K562 (cell line): ENCODE results near the gene KDM4C. TPM values are rescaled to one million over a fixed set of nuclear protein-coding genes. Genes with fewer than 3 reads are reported as not detected.
A peak's percentile ranks its signal among the peaks of the same experiment; 100 is the strongest.

Experiments
- ATAC-seq: fragments of 200-7000 bp; cut with Tn5 transposase; 3 replicates; pipeline ENCODE4 v1.9.1; 2020; ENCODE audit warnings: moderate library complexity
- BruUV-seq: library from RNA; stranded (reverse); fragments of 400-500 nt; replicated peaks from 2 replicates; lab custom pipeline; 2021; lab: Mats Ljungman, UMichigan
- CTCF ChIA-PET: fragments of 300-600 bp; formaldehyde crosslinking; extraction: SDS; loops from one replicate; lab custom pipeline; 2021; ENCODE audit warnings: low intra/inter-chr PET ratio; lab: Yijun Ruan, JAX
- POLR2A ChIA-PET: fragments of 300-600, 350-650 bp; sonication (Branson Sonifier 250); formaldehyde crosslinking; extraction: SDS; loops from one replicate; lab custom pipeline; 2021; ENCODE audit warnings: antibody characterized with exemption, inconsistent platforms; lab: Yijun Ruan, JAX
- DNase-seq, 4 experiments: peaks; one replicate each; pipeline versions ENCODE4 v3.0.0 to v3.0.0-alpha.2; 2011 to 2018; ENCODE audit warnings: low spot score in 3 of 4, mixed read lengths in 3 of 4; ENCODE audit errors: extremely low read depth in 1 of 4
- FAIRE-seq: peaks from 2 replicates; lab custom pipeline; 2011; peaks lifted over from hg19 to GRCh38; lab: Jason Lieb, UNC
- H2AFZ ChIP-seq: 2 replicates; pipeline ENCODE4 v1.6.0; 2011; ENCODE audit warnings: low read depth, low read length, control low read depth, inconsistent platforms
- H3K27ac ChIP-seq: fragments of 200-600 bp; 3 replicates; pipeline ENCODE4 v1.8.0; 2011; ENCODE audit warnings: low read depth, mild to moderate bottlenecking, control low read depth, inconsistent platforms, low read length, moderate library complexity, mixed read lengths; ENCODE audit errors: extremely low read depth
- H3K27me3 ChIP-seq, 2 experiments: fragments of 300-600 bp in 1 of 2; 2 replicates in 1 of 2; 3 replicates in 1 of 2; pipeline versions ENCODE4 v1.6.0 to v1.8.0; 2011; ENCODE audit warnings: inconsistent platforms in 2 of 2, low read length in 2 of 2, mild to moderate bottlenecking in 1 of 2, mixed read lengths in 1 of 2, moderate library complexity in 1 of 2; ENCODE audit not compliant: control insufficient read depth in 2 of 2, insufficient read depth in 2 of 2
- H3K36me3 ChIP-seq: fragments of 300-600 bp; 3 replicates; pipeline ENCODE4 v1.8.0; 2011; ENCODE audit warnings: mild to moderate bottlenecking, low read length, inconsistent platforms; ENCODE audit not compliant: control insufficient read depth, insufficient read depth
- H3K4me1 ChIP-seq, 2 experiments: fragments of 200-600 bp in 1 of 2; replicated peaks in 1 of 2; 2 replicates in 1 of 2; 3 replicates in 1 of 2; pipeline versions ENCODE4 v1.5.1 to v1.8.0; 2011; ENCODE audit warnings: inconsistent platforms in 2 of 2, low read length in 2 of 2, mild to moderate bottlenecking in 1 of 2, mixed read lengths in 1 of 2, moderate library complexity in 1 of 2; ENCODE audit not compliant: control insufficient read depth in 2 of 2, insufficient read depth in 2 of 2
- H3K4me2 ChIP-seq: 2 replicates; pipeline ENCODE4 v1.6.1; 2011; ENCODE audit warnings: low read length, control low read depth, inconsistent platforms, mixed read lengths; ENCODE audit not compliant: insufficient read depth
- H3K4me3 ChIP-seq: fragments of 200-600 bp; sonication (generic), shearing (Covaris generic); 2 replicates; pipeline ENCODE4 v1.5.1; 2016; ENCODE audit warnings: control low read depth, inconsistent platforms
- H3K79me2 ChIP-seq: fragments of 200-600 bp; 3 replicates; pipeline ENCODE4 v1.8.0; 2011; ENCODE audit warnings: low read length, inconsistent platforms; ENCODE audit not compliant: control insufficient read depth, insufficient read depth
- H3K9ac ChIP-seq, 2 experiments: 2 replicates each; pipeline versions ENCODE4 v1.6.0 to v1.6.1; 2011; ENCODE audit warnings: low read depth in 2 of 2, low read length in 2 of 2, control low read depth in 1 of 2, inconsistent platforms in 1 of 2, mild to moderate bottlenecking in 1 of 2, mixed read lengths in 1 of 2; ENCODE audit not compliant: insufficient read depth in 1 of 2
- H3K9me1 ChIP-seq: one replicate; pipeline ENCODE4 v1.6.0; 2011; ENCODE audit warnings: inconsistent platforms, mild to moderate bottlenecking, low read length, moderate library complexity; ENCODE audit not compliant: control insufficient read depth, insufficient read depth
- H3K9me3 ChIP-seq: replicated peaks from 2 replicates; pipeline ENCODE4 v1.5.1; 2011; ENCODE audit warnings: low read depth, low read length, inconsistent platforms; ENCODE audit not compliant: control insufficient read depth, insufficient read depth
- H4K20me1 ChIP-seq: replicated peaks from 2 replicates; pipeline ENCODE4 v1.6.1; 2011; ENCODE audit warnings: low read length, inconsistent platforms, mixed read lengths; ENCODE audit not compliant: control insufficient read depth, insufficient read depth
- LEF1 ChIP-seq: fragments of 450-650 bp; IDR thresholded peaks from 2 replicates; pipeline ENCODE4 v1.6.1; 2016; ENCODE audit warnings: mild to moderate bottlenecking
- MLLT1 ChIP-seq, 2 experiments: fragments of 450-650 bp; IDR thresholded peaks; 2 replicates each; pipeline ENCODE4 v1.6.1; 2016
- NFIC ChIP-seq: fragments of 450-650 bp; IDR thresholded peaks from 2 replicates; pipeline ENCODE4 v1.6.1; 2017; ENCODE audit warnings: mild to moderate bottlenecking, inconsistent platforms
- NFIX ChIP-seq: fragments of 250-450 bp; sonication (Bioruptor Pico); IDR thresholded peaks from 2 replicates; pipeline ENCODE4 v1.4.0; 2020; ENCODE audit warnings: low read depth, mild to moderate bottlenecking, moderate library complexity
- WGBS: fragments of 100-300 bp; shearing (Covaris generic); methylation state at CpG from one replicate; pipeline ENCODE4 v1.1.6; 2016; ENCODE audit warnings: low coverage, mixed read lengths; ENCODE audit not compliant: insufficient coverage; ENCODE audit errors: missing lambda C conversion rate; 5-methylcytosine and 5-hydroxymethylcytosine counted together
- in situ Hi-C: fragments of 300-500 bp; cut with MboI; formaldehyde crosslinking; loops from 4 replicates; pipeline ENCODE4 v1.15.0; 2018; ENCODE audit warnings: inconsistent platforms, mixed read lengths
- intact Hi-C: fragments of 100-400 bp; cut with micrococcal nuclease; formaldehyde crosslinking; loops from 2 replicates; pipeline ENCODE4 v1.14.2; 2022
- polyA plus RNA-seq, 8 experiments: library from polyadenylated mRNA; depleted of rRNA in 4 of 8; stranded (reverse) in 5 of 8; unstranded in 3 of 8; fragments of >200 nt; fragmentation: Nextera tagmentation in 2 of 8; fragmentation: Illumina TruSeq in 1 of 8; extraction: Ambion mirVana in 2 of 8; extraction: Trizol in 1 of 8; gene quantifications; 2 replicates each; pipeline versions ENCODE4 v1.2.1 to v1.2.3, GENCODE V29; 2011 to 2014; ENCODE audit warnings: inconsistent platforms in 1 of 8, missing spikeins in 1 of 8
- total RNA-seq, 7 experiments: library from RNA; depleted of rRNA in 6 of 7; stranded (reverse); fragments of >200 nt in 6 of 7; fragmentation: Illumina TruSeq in 2 of 7; extraction: Trizol in 2 of 7; gene quantifications; 2 replicates each; pipeline versions ENCODE4 v1.2.1 to v1.2.3, GENCODE V29; 2011 to 2021; ENCODE audit warnings: low replicate concordance in 1 of 7

Gene KDM4C
- total and polyA plus RNA-seq, 9 of the 15 experiments (the other 6 are each of a cell fraction or from before 2014, with no cell fraction given), result 5.4 to 17.0 (median 12.6) TPM

- Histone ChIP-seq H3K79me2 (no peaks in the 10 kb centered on the region; the same call in 2 of the 3 replicates), H3K9me1 (no peaks in the 10 kb centered on the region), H3K36me3 (no peaks in the 10 kb centered on the region), H3K4me2 (no peak overlapping the region), H3K27me3 (no peaks in the 10 kb centered on the region), H4K20me1 (no peaks in the 10 kb centered on the region), H3K27ac (no peak overlapping the region), H2AFZ (no peak overlapping the region), H3K4me3 (no peak overlapping the region), H3K9ac (no peak overlapping the region), H3K9me3 (no peaks in the 10 kb centered on the region), H3K4me1 (no peaks in the 10 kb centered on the region; a peak in 3 of 5 replicates)
- in situ Hi-C loops, result no loop called here
- peak in 1 of 4 experiments; percentile 12 for DNase-seq
- 51% methylated on average over 7 of the region's 7 CpGs for whole genome bisulfite sequencing
- ATAC-seq, result peak; percentile 42; the same call in 2 of the 3 replicates
- TF ChIP-seq NFIC, result peak; percentile 87
- TF ChIP-seq LEF1, result 0 out of 2 replicates have a peak, but pooled peaks have one; percentile 31
- TF ChIP-seq NFIX (CRISPR knock-in tag), result peak; percentile 23; the same call in 1 of the 2 replicates
- no peak for TF ChIP-seq MLLT1 (IDR thresholded peaks at IDR 0.05)
- intact Hi-C loops, result no loop called here
- BruUV-seq, result no TSS peak
- CTCF ChIA-PET, result no interaction called here
- POLR2A ChIA-PET, result no interaction called here
- FAIRE-seq, result no peak
Observed at GRCh38 chr9:6955251-6955921, 197.6 kb downstream of the KDM4C start.
